GM12878 (cell line): ENCODE measurements around the gene SLC12A7. TPM values are rescaled to one million over a fixed set of nuclear protein-coding genes. Genes with fewer than 3 reads are reported as not detected.

ENCODE experiments used
- ATAC-seq: fragments of 200-7000 bp; cut with Tn5 transposase; 3 replicates; pipeline ENCODE4 v1.9.1; 2020; ENCODE audit warnings: mild to moderate bottlenecking, moderate library complexity
- BruUV-seq: library from RNA; stranded (reverse); fragments of 400-500 nt; replicated peaks from 2 replicates; lab custom pipeline; 2021; lab: Mats Ljungman, UMichigan
- CTCF ChIA-PET: fragments of 300-600 bp; sonication (Branson Sonifier 250); formaldehyde crosslinking; extraction: SDS; loops from one replicate; lab custom pipeline; 2021; ENCODE audit warnings: inconsistent platforms; lab: Yijun Ruan, JAX
- POLR2A ChIA-PET: fragments of 350-600 bp; formaldehyde crosslinking; extraction: SDS; loops from one replicate; lab custom pipeline; 2021; ENCODE audit warnings: inconsistent platforms; lab: Charles Lee
- RAD21 ChIA-PET: fragments of 300-600 bp; sonication (Branson Sonifier 250); formaldehyde crosslinking; loops from one replicate; lab custom pipeline; 2023; ENCODE audit warnings: antibody characterized with exemption; ENCODE audit not compliant: unreplicated experiment; lab: Charles Lee
- SMC1A ChIA-PET: fragments of 300-600 bp; sonication (Branson Sonifier 250); formaldehyde crosslinking; loops from one replicate; lab custom pipeline; 2023; ENCODE audit not compliant: unreplicated experiment, uncharacterized antibody; lab: Charles Lee
- DNase-seq: peaks from one replicate; pipeline ENCODE4 v3.0.0-alpha.2; 2011; ENCODE audit warnings: low read depth, low spot score
- FAIRE-seq: peaks from 3 replicates; lab custom pipeline; 2011; peaks lifted over from hg19 to GRCh38; lab: Jason Lieb, UNC
- H2AFZ ChIP-seq: 2 replicates; pipeline ENCODE4 v1.6.0; 2011; ENCODE audit warnings: low read depth, low read length, control low read depth; ENCODE audit not compliant: control insufficient read depth
- H3K27ac ChIP-seq: 2 replicates; pipeline ENCODE4 v1.5.1; 2011; ENCODE audit warnings: control low read depth; ENCODE audit not compliant: control insufficient read depth, insufficient read depth
- H3K27me3 ChIP-seq, 2 experiments: replicated peaks in 1 of 2; 2 replicates each; pipeline versions ENCODE4 v1.6.0 to v1.6.1; 2011; ENCODE audit warnings: low read length in 1 of 2; ENCODE audit not compliant: control insufficient read depth in 2 of 2, insufficient read depth in 2 of 2
- H3K36me3 ChIP-seq, 2 experiments: 2 replicates each; pipeline ENCODE4 v1.5.1; 2011; ENCODE audit warnings: low read length in 1 of 2; ENCODE audit not compliant: control insufficient read depth in 2 of 2, insufficient read depth in 2 of 2
- H3K4me1 ChIP-seq: 2 replicates; pipeline ENCODE4 v1.6.1; 2011; ENCODE audit warnings: mild to moderate bottlenecking, low read length, moderate library complexity, mixed read lengths; ENCODE audit not compliant: control insufficient read depth, insufficient read depth
- H3K4me2 ChIP-seq: 2 replicates; pipeline ENCODE4 v1.6.0; 2011; ENCODE audit warnings: control low read depth; ENCODE audit not compliant: control insufficient read depth, insufficient read depth
- H3K4me3 ChIP-seq: fragments of 200-600 bp; sonication (generic); 2 replicates; pipeline ENCODE4 v1.5.1; 2016
- H3K79me2 ChIP-seq: 2 replicates; pipeline ENCODE4 v1.6.0; 2011; ENCODE audit warnings: low read length; ENCODE audit not compliant: control insufficient read depth, insufficient read depth
- H3K9ac ChIP-seq: 2 replicates; pipeline ENCODE4 v1.8.0; 2011; ENCODE audit warnings: low read length, control low read depth, mixed read lengths; ENCODE audit not compliant: control insufficient read depth, insufficient read depth
- H3K9me3 ChIP-seq: replicated peaks from 3 replicates; pipeline ENCODE4 v1.5.1; 2011; ENCODE audit warnings: mild to moderate bottlenecking, low read length; ENCODE audit not compliant: control insufficient read depth, insufficient read depth
- H4K20me1 ChIP-seq: 2 replicates; pipeline ENCODE4 v1.6.0; 2011; ENCODE audit not compliant: control insufficient read depth, insufficient read depth
- ESRRA ChIP-seq: IDR thresholded peaks from 2 replicates; pipeline ENCODE4 v1.6.1; 2012; ENCODE audit warnings: mild to moderate bottlenecking, low read length, improper control_type of control experiment
- MTA2 ChIP-seq: fragments of 450-650 bp; IDR thresholded peaks from 2 replicates; pipeline ENCODE4 v1.6.1; 2016; ENCODE audit warnings: low read depth, mild to moderate bottlenecking, moderate library complexity
- MYB ChIP-seq: fragments of 150-350 bp; IDR thresholded peaks from 2 replicates; pipeline ENCODE4 v1.6.1; 2014; ENCODE audit warnings: mild to moderate bottlenecking, low read depth, low read length, borderline replicate concordance
- NFYB ChIP-seq: IDR thresholded peaks from 2 replicates; pipeline ENCODE4 v1.6.1; 2011; ENCODE audit warnings: low read depth, mild to moderate bottlenecking, low read length, improper control_type of control experiment, moderate library complexity; ENCODE audit not compliant: insufficient read depth
- SMAD1 ChIP-seq: fragments of 450-650 bp; IDR thresholded peaks from 2 replicates; pipeline ENCODE4 v1.6.1; 2018; ENCODE audit warnings: mild to moderate bottlenecking, low read depth; ENCODE audit not compliant: partially characterized antibody
- SREBF2 ChIP-seq: IDR thresholded peaks from 2 replicates; pipeline ENCODE4 v1.6.1; 2012; ENCODE audit warnings: mild to moderate bottlenecking, low read length
- TAF1 ChIP-seq: IDR thresholded peaks from 2 replicates; pipeline ENCODE4 v1.6.1; 2011; ENCODE audit warnings: mild to moderate bottlenecking, low read depth, low read length, borderline replicate concordance
- ZSCAN29 ChIP-seq: fragments of 450-650 bp; IDR thresholded peaks from 2 replicates; pipeline ENCODE4 v1.6.1; 2017; ENCODE audit warnings: mild to moderate bottlenecking, moderate library complexity
- WGBS: methylation state at CpG from one replicate; pipeline ENCODE4 v1.1.6; 2016; ENCODE audit warnings: low lambda C conversion rate; ENCODE audit not compliant: insufficient replicate concordance, insufficient coverage; ENCODE audit errors: missing lambda C conversion rate; 5-methylcytosine and 5-hydroxymethylcytosine counted together
- in situ Hi-C: fragments of 300-500 bp; cut with MboI; formaldehyde crosslinking; loops from 9 replicates; pipeline ENCODE4 v1.14.3; 2018; ENCODE audit warnings: mixed read lengths
- intact Hi-C: fragments of 100-400 bp; cut with micrococcal nuclease; formaldehyde crosslinking; loops from one replicate; pipeline ENCODE4 v1.14.2; 2022; ENCODE audit not compliant: unreplicated experiment
- polyA plus RNA-seq, 11 experiments: library from polyadenylated mRNA; depleted of rRNA in 4 of 11; unstranded in 6 of 11; stranded (reverse) in 5 of 11; fragments of >200 nt; fragmentation: Nextera tagmentation in 4 of 11; fragmentation: Illumina TruSeq in 1 of 11; extraction: Ambion mirVana in 4 of 11; extraction: Trizol in 1 of 11; gene quantifications; 1 replicate in 1 of 11; 2 replicates in 10 of 11; pipeline versions ENCODE4 v1.2.1 to v1.2.3, GENCODE V29; 2011 to 2016; ENCODE audit warnings: inconsistent platforms in 2 of 11, missing spikeins in 2 of 11, low read depth in 1 of 11
- total RNA-seq, 4 experiments: library from RNA; depleted of rRNA in 3 of 4; stranded (reverse); fragments of >200 nt in 3 of 4; fragmentation: Illumina TruSeq in 1 of 4; extraction: Trizol in 1 of 4; gene quantifications; 2 replicates each; pipeline versions ENCODE4 v1.2.1 to v1.2.3, GENCODE V29; 2013 to 2021
- TF ChIP-seq, protein P1 (sequence below): fragments of 450-650 bp; IDR thresholded peaks from 2 replicates; pipeline ENCODE4 v1.6.1; 2017; ENCODE audit warnings: mild to moderate bottlenecking, moderate library complexity
- TF ChIP-seq, protein P2 (sequence below): fragments of 450-650 bp; IDR thresholded peaks from 2 replicates; pipeline ENCODE4 v1.6.1; 2016; ENCODE audit warnings: mild to moderate bottlenecking, moderate library complexity, borderline replicate concordance
- TF ChIP-seq, protein P3 (sequence below): fragments of 450-650 bp; IDR thresholded peaks from 2 replicates; pipeline ENCODE4 v1.6.1; 2017; ENCODE audit warnings: mild to moderate bottlenecking

SLC12A7 gene
- total and polyA plus RNA-seq, 10 of the 15 experiments (the other 5 are each of a cell fraction or from before 2014, with no cell fraction given): 0.10 to 10.0 (median 2.9) TPM

DNA sequence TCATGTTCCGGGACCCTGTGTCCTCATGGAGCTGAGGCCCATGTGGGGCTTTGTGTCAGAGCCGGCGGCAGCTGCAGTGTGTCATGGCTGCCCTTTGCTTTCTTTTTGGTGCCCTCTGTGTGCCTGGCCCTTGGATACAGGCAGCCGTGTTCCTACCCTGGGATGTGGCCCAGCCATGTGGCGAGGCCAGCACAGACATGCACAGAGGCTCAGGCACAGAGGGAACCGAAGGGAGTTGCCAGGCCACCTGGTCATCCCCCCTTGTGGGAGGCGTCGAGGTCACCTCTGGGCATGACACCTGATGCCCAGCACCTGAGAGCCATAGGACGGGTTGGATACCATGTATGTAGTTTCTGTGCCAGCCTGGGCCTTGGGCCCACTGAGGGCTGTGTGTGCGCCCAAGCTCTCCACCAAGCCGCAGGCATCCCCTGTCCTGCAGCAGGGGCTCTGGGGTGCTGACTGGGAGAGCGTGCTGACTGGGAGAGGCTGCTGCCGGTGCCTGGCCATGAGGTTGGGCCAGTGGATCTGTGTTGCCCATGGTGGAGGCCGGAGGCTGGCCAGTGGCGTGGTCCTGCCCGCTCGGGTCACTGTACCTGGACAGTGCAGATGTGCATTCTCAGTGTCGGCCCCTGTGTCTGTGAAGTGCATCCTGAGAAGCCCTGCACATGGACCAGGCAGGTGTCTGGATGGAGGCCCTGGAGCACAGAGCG, 98.5 kb downstream of the SLC12A7 start:
- intact Hi-C loops (loop anchor here (10.0 kb wide), 1 partner anchor 131 kb away; no protein-coding TSS in a partner anchor), in situ Hi-C loops (loop anchor here (5.0 kb wide), 1 partner anchor 89 kb away; no protein-coding TSS in a partner anchor)
- Histone ChIP-seq H3K4me3 (no peak overlapping the region), H2AFZ (no peak overlapping the region), H3K27ac (no peak overlapping the region), H3K4me1 (no peaks in the 10 kb centered on the region), H3K9ac (no peak overlapping the region), H3K36me3 (no peaks in the 10 kb centered on the region), H3K4me2 (no peak overlapping the region), H3K9me3 (no peaks in the 10 kb centered on the region), H4K20me1 (no peaks in the 10 kb centered on the region), H3K79me2 (no peaks in the 10 kb centered on the region), H3K27me3 (peaks cover 0 to 3% of the 10 kb centered on the region in 2 experiments; a peak in 3 of 4 replicates)
- ChIA-PET POLR2A (no interaction called here), SMC1A (no interaction called here), CTCF (interaction anchor here (1.5 to 1.7 kb wide), 2 partner anchors 63 to 89 kb away, joined by 3 to 4 read pairs; no protein-coding TSS in a partner anchor), RAD21 (no interaction called here)
- DNase-seq (no peak), FAIRE-seq (no peak), ATAC-seq (no peak)
- BruUV-seq: no TSS peak
- TF ChIP-seq, protein P1, sequence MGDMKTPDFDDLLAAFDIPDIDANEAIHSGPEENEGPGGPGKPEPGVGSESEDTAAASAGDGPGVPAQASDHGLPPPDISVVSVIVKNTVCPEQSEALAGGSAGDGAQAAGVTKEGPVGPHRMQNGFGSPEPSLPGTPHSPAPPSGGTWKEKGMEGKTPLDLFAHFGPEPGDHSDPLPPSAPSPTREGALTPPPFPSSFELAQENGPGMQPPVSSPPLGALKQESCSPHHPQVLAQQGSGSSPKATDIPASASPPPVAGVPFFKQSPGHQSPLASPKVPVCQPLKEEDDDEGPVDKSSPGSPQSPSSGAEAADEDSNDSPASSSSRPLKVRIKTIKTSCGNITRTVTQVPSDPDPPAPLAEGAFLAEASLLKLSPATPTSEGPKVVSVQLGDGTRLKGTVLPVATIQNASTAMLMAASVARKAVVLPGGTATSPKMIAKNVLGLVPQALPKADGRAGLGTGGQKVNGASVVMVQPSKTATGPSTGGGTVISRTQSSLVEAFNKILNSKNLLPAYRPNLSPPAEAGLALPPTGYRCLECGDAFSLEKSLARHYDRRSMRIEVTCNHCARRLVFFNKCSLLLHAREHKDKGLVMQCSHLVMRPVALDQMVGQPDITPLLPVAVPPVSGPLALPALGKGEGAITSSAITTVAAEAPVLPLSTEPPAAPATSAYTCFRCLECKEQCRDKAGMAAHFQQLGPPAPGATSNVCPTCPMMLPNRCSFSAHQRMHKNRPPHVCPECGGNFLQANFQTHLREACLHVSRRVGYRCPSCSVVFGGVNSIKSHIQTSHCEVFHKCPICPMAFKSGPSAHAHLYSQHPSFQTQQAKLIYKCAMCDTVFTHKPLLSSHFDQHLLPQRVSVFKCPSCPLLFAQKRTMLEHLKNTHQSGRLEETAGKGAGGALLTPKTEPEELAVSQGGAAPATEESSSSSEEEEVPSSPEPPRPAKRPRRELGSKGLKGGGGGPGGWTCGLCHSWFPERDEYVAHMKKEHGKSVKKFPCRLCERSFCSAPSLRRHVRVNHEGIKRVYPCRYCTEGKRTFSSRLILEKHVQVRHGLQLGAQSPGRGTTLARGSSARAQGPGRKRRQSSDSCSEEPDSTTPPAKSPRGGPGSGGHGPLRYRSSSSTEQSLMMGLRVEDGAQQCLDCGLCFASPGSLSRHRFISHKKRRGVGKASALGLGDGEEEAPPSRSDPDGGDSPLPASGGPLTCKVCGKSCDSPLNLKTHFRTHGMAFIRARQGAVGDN: no peak
- TF ChIP-seq, protein P2, sequence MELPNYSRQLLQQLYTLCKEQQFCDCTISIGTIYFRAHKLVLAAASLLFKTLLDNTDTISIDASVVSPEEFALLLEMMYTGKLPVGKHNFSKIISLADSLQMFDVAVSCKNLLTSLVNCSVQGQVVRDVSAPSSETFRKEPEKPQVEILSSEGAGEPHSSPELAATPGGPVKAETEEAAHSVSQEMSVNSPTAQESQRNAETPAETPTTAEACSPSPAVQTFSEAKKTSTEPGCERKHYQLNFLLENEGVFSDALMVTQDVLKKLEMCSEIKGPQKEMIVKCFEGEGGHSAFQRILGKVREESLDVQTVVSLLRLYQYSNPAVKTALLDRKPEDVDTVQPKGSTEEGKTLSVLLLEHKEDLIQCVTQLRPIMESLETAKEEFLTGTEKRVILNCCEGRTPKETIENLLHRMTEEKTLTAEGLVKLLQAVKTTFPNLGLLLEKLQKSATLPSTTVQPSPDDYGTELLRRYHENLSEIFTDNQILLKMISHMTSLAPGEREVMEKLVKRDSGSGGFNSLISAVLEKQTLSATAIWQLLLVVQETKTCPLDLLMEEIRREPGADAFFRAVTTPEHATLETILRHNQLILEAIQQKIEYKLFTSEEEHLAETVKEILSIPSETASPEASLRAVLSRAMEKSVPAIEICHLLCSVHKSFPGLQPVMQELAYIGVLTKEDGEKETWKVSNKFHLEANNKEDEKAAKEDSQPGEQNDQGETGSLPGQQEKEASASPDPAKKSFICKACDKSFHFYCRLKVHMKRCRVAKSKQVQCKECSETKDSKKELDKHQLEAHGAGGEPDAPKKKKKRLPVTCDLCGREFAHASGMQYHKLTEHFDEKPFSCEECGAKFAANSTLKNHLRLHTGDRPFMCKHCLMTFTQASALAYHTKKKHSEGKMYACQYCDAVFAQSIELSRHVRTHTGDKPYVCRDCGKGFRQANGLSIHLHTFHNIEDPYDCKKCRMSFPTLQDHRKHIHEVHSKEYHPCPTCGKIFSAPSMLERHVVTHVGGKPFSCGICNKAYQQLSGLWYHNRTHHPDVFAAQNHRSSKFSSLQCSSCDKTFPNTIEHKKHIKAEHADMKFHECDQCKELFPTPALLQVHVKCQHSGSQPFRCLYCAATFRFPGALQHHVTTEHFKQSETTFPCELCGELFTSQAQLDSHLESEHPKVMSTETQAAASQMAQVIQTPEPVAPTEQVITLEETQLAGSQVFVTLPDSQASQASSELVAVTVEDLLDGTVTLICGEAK: no peak
- TF ChIP-seq NFYB: no peak
- no peak for TF ChIP-seq MYB
- no peak for TF ChIP-seq ZSCAN29
- TF ChIP-seq, protein P3, sequence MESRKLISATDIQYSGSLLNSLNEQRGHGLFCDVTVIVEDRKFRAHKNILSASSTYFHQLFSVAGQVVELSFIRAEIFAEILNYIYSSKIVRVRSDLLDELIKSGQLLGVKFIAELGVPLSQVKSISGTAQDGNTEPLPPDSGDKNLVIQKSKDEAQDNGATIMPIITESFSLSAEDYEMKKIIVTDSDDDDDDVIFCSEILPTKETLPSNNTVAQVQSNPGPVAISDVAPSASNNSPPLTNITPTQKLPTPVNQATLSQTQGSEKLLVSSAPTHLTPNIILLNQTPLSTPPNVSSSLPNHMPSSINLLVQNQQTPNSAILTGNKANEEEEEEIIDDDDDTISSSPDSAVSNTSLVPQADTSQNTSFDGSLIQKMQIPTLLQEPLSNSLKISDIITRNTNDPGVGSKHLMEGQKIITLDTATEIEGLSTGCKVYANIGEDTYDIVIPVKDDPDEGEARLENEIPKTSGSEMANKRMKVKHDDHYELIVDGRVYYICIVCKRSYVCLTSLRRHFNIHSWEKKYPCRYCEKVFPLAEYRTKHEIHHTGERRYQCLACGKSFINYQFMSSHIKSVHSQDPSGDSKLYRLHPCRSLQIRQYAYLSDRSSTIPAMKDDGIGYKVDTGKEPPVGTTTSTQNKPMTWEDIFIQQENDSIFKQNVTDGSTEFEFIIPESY: no peak
- TF ChIP-seq SREBF2: no peak
- TF ChIP-seq ESRRA: no peak
- TF ChIP-seq TAF1: no peak
- TF ChIP-seq MTA2: no peak
- no peak for TF ChIP-seq SMAD1
- 30% methylated on average over 19 of the region's 19 CpGs for WGBS
